SK-N-SH treated with all-trans-retinoic acid at 6 μM for 48 hours (cell line): ENCODE measurements around the gene PABPN1L.

Experiments
- ARNTL ChIP-seq: fragments of 450-650 bp; formaldehyde crosslinking; IDR thresholded peaks from 2 replicates; pipeline ENCODE4 v1.5.0; 2020; ENCODE audit warnings: low read depth, mild to moderate bottlenecking, moderate library complexity, borderline replicate concordance
- PPARA ChIP-seq: fragments of 250-450 bp; sonication (Bioruptor Pico); IDR thresholded peaks from 2 replicates; pipeline ENCODE4 v1.5.0; 2020; ENCODE audit warnings: mild to moderate bottlenecking, borderline replicate concordance

- TF ChIP-seq ARNTL (CRISPR knock-in tag) (no peak), PPARA (CRISPR knock-in tag) (no peak)
Measured at GRCh38 chr16:88884569-88885271, 18.3 kb upstream of the PABPN1L start.
